Dendritic cell treated with granulocyte-macrophage colony-stimulating factor and Interleukin-4, amounts not matched to agents 40 ng/mL and 50 ng/mL, for 4 days (primary cell): ENCODE results near the gene FBXL16.
"Not testable (repeated sequence)": the region's sequence is repeated elsewhere in the genome, so short reads cannot be mapped to it uniquely, and the experiment has no call there.

Experiments used
- H3K27ac Mint-ChIP-seq: one replicate; pipeline ENCODE4 v1.8.0; 2022; ENCODE audit warnings: mild to moderate bottlenecking, mixed read lengths
- H3K27me3 Mint-ChIP-seq: one replicate; pipeline ENCODE4 v1.8.0; 2022; ENCODE audit warnings: mild to moderate bottlenecking, mixed read lengths
- H3K36me3 Mint-ChIP-seq: one replicate; pipeline ENCODE4 v1.8.0; 2022; ENCODE audit warnings: low read depth, mixed read lengths
- H3K4me1 Mint-ChIP-seq: one replicate; pipeline ENCODE4 v1.8.0; 2022; ENCODE audit warnings: low read depth, mixed read lengths
- H3K4me3 Mint-ChIP-seq: one replicate; pipeline ENCODE4 v1.8.0; 2022; ENCODE audit warnings: mild to moderate bottlenecking, moderate library complexity, mixed read lengths
- H3K9me3 Mint-ChIP-seq: one replicate; pipeline ENCODE4 v1.8.0; 2022; ENCODE audit warnings: mixed read lengths
- intact Hi-C: fragments of 100-400 bp; cut with micrococcal nuclease; formaldehyde crosslinking; loops from one replicate; pipeline ENCODE4 v1.15.0; 2022

The FBXL16 gene

DNA sequence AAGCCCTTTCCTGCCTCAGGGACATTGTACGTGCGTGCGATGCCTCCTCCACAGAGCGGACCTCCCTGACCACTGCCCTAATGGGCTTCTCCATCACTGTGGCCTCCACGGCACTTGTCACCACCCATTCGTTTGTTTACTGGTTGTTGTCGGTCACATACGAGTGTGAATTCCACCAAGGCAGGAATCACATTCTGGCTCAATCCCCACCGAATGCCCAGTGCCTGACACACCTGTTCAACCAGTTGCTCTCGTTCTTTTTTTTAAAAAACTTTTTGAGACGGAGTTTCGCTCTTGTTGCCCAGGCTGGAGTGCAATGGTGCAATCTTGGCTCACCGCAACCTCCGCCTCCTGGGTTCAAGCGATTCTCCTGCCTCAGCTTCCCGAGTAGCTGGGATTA, 14.4 kb downstream of the FBXL16 start:
- Mint-ChIP-seq H3K4me1 (peaks cover 47% of the 10 kb centered on the region), H3K4me3 (peak overlapping the region; percentile 49), H3K27ac (peak overlapping the region; percentile 93), H3K36me3 (peaks cover 23% of the 10 kb centered on the region), H3K27me3 (peaks cover 52% of the 10 kb centered on the region)
- H3K9me3 Mint-ChIP-seq, intact Hi-C loops: not testable (repeated sequence)

DNA sequence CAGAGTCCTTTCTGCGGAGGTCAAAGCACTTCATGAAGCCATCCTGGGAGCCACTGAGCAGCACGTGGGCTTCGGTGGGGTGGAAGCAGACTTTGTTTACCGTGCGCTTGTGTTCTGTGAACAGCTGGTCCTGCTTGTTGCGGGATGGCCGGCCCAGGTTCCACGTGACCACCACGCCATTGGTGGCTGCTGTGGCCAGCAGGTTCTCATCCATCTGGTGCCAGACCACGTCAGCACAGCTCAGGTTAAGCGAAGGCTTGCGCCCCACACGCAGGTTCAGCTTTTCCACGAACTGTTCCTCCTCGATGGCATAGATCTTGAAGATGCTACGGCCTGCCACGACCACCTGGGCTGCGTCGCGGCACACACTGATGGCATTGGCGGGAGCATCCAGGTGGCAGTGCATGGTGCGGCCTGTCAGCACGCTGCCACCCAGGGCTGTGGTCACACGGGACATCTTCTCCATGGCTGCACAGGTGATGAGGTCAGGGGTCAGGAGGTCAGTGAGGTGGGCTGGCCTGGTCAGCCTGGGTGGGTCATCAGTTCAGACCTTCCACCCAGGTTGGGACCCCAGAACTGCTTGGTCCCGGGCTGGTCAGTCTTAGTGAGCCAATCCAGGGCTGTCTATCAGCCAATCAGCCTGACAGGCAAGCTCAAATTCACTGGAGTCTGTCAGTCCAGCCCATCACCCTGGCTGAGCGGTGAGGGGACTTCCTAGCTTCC, 16.3 kb downstream of the FBXL16 start:
- Mint-ChIP-seq H3K36me3 (peaks cover 42% of the 10 kb centered on the region), H3K4me1 (peaks cover 54% of the 10 kb centered on the region), H3K4me3 (peak overlapping the region; percentile 97), H3K9me3 (no peaks in the 10 kb centered on the region), H3K27ac (peak overlapping the region; percentile 93), H3K27me3 (peaks cover 35% of the 10 kb centered on the region)
- intact Hi-C loops = no loop called here

DNA sequence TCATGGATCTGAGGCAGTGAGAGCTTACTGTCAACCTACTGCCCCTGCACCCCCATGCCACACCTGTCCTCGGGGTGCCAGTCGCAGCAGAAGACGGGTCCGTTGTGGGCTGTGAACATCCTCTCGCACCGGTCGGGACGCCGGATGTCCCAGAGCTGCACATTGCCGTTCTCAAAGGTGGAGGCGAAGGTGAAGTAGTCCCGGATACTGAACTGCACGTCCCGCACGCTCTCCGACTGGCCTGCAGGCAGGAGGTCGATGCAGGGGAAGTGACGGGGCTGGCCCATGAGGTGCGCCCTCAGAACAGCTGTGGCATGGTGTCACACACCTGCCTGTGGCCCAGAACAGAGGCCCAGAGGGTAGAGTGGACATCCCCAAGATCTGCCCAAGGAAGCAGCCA, 18.1 kb downstream of the FBXL16 start:
- Mint-ChIP-seq H3K4me1 (peaks cover 63% of the 10 kb centered on the region), H3K36me3 (peaks cover 61% of the 10 kb centered on the region), H3K27ac (no peak overlapping the region), H3K4me3 (no peak overlapping the region), H3K9me3 (no peaks in the 10 kb centered on the region), H3K27me3 (peaks cover 18% of the 10 kb centered on the region)
- intact Hi-C loops = no loop called here

DNA sequence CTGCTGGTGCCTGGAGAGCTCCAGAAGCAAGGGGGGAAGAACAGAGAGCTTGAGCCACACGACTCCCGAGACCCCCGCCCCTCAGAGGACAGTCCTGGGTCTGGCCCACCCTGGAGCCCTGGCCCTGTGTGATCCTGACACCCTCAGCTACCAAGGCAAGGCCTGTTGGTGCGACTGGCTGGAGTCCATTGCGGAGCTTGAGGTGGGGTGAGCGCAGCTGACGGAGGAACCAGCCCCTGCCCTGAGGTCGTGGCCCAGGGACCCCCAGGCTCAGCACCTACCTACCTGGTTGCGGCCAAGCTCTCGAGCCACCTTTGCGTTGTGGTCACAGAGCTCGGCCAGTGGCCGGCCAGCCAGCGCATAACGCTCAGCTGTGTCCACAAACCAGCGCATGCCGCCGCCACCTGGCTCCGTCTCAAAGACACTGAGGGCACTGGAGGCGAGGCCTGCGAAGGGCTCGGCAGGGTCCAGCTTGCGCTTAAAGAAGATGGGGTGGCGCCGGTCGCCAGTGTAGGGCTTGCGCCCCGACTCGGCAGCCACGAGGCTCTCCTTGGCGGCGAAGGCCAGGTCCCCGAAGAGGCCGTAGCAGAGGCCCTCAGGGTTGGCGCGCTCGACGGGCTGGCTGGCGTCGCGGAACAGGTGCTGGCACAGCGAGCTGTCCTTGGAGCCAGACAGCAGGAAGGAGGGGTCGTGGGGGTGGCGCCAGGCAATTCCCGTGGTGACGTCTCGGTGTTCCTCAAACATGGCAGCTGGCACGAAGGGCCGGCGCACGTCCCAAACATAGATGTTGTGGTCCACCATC, 18.9 kb downstream of the FBXL16 start:
- Mint-ChIP-seq H3K4me3 (no peak overlapping the region), H3K27me3 (peaks cover 11% of the 10 kb centered on the region), H3K27ac (no peak overlapping the region), H3K9me3 (no peaks in the 10 kb centered on the region), H3K4me1 (peaks cover 72% of the 10 kb centered on the region), H3K36me3 (peaks cover 69% of the 10 kb centered on the region)
- intact Hi-C loops = no loop called here

DNA sequence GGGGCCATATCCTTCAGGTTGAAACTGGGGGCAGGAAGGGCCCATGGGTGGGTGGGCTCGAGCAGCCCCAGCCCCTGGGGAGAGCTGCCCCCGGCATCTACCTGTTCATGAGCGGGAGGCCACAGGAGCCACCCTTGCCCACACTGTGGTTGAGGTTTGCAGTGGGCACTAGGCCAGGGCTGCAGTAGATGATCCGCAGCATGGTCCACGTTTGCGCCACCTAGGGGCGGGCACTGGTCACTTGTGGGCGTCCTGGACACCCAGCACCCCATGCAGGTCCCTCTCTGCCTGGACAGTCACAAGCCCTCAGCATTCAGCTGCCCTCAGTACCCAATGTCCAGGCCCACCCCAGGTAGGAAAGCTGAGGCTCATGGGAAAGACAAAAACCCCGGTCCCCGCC, 19.6 kb downstream of the FBXL16 start:
- no peaks in the 10 kb centered on the region for H3K9me3 Mint-ChIP-seq
- H3K27me3 Mint-ChIP-seq = peaks cover 4% of the 10 kb centered on the region
- intact Hi-C loops = no loop called here
- peaks cover 76% of the 10 kb centered on the region for H3K4me1 Mint-ChIP-seq
- peaks cover 76% of the 10 kb centered on the region for H3K36me3 Mint-ChIP-seq
- peak overlapping the region; percentile 87 for H3K27ac Mint-ChIP-seq
- peak overlapping the region; percentile 17 for H3K4me3 Mint-ChIP-seq

DNA sequence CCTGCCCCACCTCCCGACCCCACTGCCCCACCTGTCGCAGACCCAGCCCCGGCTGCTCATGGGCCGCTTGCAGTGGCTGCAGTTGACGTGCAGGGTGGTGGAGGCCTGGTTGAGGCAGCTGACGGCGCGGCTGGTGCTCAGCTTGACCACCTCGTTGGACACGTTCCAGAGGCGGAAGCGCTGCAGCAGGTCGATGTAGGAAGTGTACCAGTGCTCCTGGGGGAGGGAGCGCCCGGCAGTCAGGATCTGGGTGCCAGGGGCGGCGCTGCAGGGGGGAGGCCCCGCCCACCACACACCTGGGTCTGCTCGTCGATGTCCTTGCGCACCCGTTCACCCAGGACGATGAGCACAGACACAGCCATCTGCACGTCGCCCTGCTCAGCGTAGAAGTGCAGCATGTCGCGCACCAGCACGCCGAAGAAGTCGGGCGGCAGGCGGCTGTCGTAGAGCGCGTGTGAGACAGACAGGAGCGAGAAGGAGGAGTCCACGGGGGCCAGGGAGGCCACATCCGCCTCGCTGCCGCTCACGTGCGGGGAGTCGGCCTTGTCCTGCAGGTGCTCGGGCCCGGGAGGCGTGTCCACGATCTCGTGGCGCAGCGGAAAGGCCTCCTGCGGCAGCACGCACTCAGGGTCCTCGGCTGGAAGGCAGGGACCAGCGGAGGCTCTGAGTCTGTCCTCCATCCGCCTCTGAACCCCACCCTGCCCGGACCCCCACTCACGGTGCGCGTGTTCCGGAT, 20.5 kb downstream of the FBXL16 start:
- no peaks in the 10 kb centered on the region for H3K9me3 Mint-ChIP-seq
- H3K27me3 Mint-ChIP-seq = no peaks in the 10 kb centered on the region
- intact Hi-C loops = no loop called here
- H3K4me1 Mint-ChIP-seq = peaks cover 75% of the 10 kb centered on the region
- H3K4me3 Mint-ChIP-seq = no peak overlapping the region
- peaks cover 77% of the 10 kb centered on the region for H3K36me3 Mint-ChIP-seq
- H3K27ac Mint-ChIP-seq = peak overlapping the region; percentile 87

DNA sequence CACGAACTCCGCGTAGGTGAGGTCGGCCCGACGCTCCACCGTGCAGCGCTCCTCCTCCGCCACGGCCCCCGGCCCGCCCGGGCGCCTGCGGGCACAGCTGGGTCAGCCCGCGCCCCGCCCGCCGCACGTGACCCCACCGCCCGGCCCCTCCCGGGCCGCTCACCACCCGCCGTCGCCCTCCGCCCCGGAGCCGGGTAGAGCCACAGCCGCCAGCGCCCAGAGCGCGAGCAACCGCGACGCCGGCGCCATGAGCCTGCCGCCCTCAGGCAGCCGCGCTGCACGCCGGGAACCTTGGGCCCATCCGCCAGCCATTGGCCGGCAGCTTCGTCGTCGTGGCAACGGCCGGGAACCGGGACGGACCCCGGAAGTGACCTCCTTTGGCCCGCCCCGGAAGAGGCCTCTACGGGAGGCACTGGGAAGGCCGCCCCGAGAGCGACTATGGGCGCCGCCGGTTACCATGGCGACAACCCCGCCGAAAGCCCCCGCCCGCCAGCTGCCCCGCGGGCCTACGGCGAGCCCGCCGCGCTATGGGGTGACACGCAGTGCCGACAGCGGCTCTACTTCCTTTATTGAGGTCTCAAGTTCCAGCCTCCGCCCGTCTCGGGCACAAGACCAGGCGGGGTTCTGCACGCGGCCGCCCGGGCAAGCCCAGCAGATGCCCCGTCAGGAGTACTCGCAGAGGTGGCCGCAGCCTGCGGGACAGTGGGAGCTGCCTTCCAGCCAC, 21.4 kb downstream of the FBXL16 start, which contains the start of gene JMJD8:
TSS of gene JMJD8 (minus strand) at position 264 of the 724 bp plus-strand sequence. CDS start at position 249, 15 bp downstream.
- H3K27ac Mint-ChIP-seq = peak within 1 kb of the TSS; percentile 87
- H3K36me3 Mint-ChIP-seq = peaks cover 71% of the 10 kb centered on the region
- intact Hi-C loops = no loop called here
- no peaks in the 10 kb centered on the region for H3K9me3 Mint-ChIP-seq
- peaks cover 72% of the 10 kb centered on the region for H3K4me1 Mint-ChIP-seq
- peak within 1 kb of the TSS; percentile 84 for H3K4me3 Mint-ChIP-seq
- no peaks in the 10 kb centered on the region for H3K27me3 Mint-ChIP-seq

DNA sequence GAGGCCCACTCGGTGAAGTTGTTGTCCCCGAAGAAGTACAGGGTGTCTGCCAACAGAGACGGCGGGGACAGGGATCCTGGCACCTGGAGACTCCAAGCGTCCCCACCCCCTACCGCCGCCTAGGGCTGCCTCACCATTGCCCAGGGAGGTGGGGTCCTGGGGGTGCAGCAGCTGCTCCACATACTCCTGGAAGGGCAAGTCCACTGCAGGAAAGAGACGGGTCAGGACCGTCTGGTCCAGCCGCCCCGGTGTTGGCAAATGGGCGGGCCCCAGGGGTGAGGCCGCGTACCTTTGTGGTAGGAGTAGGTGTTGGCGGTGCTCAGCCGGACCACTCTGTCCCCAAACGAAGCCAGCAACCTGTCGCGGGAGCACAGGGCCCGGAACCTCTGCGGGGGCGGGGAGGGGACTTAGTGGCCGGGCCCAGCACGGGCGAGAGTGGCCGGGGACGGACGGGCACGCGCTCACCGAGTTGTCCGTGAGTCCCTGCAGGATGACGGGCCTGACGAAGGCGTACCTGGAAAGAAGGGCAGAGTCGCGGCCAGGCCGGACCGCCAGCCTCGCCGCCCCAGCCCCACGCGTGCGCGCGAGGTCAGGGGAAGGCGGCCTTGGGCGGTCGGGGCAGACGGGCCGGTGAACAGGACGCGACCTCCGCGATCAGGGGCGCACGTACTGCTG, 22.1 kb downstream of the FBXL16 start:
- H3K27ac Mint-ChIP-seq = peak overlapping the region; percentile 87
- H3K36me3 Mint-ChIP-seq = peaks cover 71% of the 10 kb centered on the region
- H3K4me3 Mint-ChIP-seq = peak overlapping the region; percentile 79
- H3K9me3 Mint-ChIP-seq = no peaks in the 10 kb centered on the region
- intact Hi-C loops = no loop called here
- H3K27me3 Mint-ChIP-seq = no peaks in the 10 kb centered on the region
- peaks cover 71% of the 10 kb centered on the region for H3K4me1 Mint-ChIP-seq

DNA sequence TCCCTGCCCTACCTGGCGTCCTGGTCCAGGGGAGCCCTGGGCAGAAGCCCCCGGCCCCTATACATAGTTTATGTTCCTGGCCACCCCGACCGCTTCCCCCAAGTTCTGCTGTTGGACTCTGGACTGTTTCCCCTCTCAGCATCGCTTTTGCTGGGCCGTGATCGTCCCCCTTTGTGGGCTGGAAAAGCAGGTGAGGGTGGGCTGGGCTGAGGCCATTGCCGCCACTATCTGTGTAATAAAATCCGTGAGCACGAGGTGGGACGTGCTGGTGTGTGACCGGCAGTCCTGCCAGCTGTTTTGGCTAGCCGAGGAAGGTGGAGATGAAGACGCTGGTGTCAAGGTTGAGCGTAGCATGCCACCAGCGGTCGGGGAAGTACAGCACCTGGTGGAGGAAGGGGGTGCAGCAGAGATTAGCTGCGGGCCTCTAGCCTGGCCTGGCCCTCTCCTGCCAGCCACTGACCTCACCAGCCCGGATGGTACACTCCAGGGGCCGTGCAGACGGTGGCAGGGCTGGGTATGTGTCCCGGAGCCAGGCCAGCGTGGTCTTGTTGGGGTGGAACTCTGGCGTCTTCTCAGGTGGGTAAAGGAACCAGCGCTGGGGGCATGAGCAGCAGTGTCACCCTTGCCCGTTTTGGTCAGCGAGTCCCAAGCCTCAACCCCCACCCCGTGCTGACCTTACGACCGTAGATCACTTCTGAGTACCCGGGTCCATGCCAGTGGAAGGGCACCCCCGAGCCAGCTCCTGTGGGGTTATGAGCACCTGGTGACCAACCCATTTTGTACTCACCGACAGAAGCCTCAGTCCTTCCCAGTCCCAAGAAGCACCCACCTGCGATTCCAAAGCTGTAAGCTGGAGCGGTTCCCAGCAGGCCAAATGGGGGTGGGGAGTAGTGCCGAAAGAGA, 22.9 kb downstream of the FBXL16 start:
- Mint-ChIP-seq H3K27ac (peak overlapping the region; percentile 87), H3K4me1 (peaks cover 70% of the 10 kb centered on the region), H3K4me3 (peak overlapping the region; percentile 79), H3K36me3 (peaks cover 70% of the 10 kb centered on the region), H3K27me3 (peaks cover 6% of the 10 kb centered on the region), H3K9me3 (no peaks in the 10 kb centered on the region)
- intact Hi-C loops = no loop called here

DNA sequence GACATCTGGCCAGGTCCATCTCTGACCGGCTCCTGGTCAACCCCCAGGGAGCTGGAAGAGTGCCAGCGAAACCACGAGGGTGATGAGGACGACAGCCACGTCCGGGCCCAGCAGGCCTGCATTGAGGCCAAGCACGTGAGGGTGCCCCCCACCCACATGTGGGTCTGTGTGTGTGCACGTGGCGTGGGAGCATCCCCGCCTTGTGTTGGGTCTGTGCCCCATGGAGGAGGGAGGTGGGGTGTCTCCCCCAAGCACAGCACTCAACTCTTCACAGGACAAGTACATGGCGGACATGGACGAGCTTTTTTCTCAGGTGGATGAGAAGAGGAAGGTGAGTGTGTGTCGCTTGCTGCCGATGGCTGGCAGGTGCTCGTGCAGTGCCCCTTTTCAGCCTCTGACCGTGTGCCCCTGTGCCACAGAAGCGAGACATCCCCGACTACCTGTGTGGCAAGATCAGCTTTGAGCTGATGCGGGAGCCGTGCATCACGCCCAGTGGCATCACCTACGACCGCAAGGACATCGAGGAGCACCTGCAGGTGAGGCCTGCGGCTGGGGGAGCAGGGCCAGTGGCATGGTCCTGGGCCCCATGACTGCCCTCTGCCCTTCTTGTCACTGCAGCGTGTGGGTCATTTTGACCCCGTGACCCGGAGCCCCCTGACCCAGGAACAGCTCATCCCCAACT, 23.7 kb downstream of the FBXL16 start:
- intact Hi-C loops = no loop called here
- no peaks in the 10 kb centered on the region for H3K9me3 Mint-ChIP-seq
- H3K4me1 Mint-ChIP-seq = peaks cover 70% of the 10 kb centered on the region
- H3K27me3 Mint-ChIP-seq = peaks cover 13% of the 10 kb centered on the region
- H3K36me3 Mint-ChIP-seq = peaks cover 61% of the 10 kb centered on the region
- peak overlapping the region; percentile 88 for H3K27ac Mint-ChIP-seq
- peak overlapping the region; percentile 84 for H3K4me3 Mint-ChIP-seq

DNA sequence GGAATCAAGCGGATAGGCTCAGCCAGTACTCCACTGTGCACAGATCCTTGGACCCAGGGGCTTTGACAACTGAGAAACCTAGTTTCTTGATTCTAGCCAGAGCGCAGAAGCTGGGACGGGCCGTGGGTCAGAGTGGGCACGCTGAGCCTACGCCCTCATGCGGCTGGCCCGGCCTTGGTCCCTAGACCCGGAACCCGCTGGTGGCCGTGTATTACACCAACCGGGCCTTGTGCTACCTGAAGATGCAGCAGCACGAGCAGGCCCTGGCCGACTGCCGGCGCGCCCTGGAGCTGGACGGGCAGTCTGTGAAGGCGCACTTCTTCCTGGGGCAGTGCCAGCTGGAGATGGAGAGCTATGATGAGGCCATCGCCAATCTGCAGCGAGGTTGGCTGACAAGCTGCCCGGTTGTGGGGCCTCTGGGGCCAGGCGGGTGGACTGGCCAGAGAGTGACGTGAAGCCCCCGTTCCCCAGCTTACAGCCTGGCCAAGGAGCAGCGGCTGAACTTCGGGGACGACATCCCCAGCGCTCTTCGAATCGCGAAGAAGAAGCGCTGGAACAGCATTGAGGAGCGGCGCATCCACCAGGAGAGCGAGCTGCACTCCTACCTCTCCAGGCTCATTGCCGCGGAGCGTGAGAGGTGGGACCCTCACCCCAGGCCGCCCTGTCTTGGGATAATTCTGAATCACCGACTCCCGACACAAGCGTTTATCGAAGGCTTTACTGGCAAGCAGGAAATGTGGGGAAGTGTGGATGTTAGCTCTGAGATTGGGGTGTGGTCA, 24.4 kb downstream of the FBXL16 start:
- Mint-ChIP-seq H3K9me3 (no peaks in the 10 kb centered on the region), H3K4me3 (peak overlapping the region; percentile 84), H3K27ac (peak overlapping the region; percentile 88), H3K4me1 (peaks cover 64% of the 10 kb centered on the region), H3K36me3 (peaks cover 54% of the 10 kb centered on the region), H3K27me3 (peaks cover 21% of the 10 kb centered on the region)
- intact Hi-C loops = no loop called here
